OCI-M1 (cell line): ENCODE data around the gene INPP4B.
A peak's percentile ranks its signal among the peaks of the same experiment; 100 is the strongest.

ENCODE experiments used
- DNase-seq: peaks from one replicate; lab custom pipeline; 2025; lab: John Stamatoyannopoulos, UW

The INPP4B gene

GRCh38 chr4:142345924-142346323, 500.2 kb downstream of the INPP4B start:
- peak; percentile 32 for DNase-seq

DNA sequence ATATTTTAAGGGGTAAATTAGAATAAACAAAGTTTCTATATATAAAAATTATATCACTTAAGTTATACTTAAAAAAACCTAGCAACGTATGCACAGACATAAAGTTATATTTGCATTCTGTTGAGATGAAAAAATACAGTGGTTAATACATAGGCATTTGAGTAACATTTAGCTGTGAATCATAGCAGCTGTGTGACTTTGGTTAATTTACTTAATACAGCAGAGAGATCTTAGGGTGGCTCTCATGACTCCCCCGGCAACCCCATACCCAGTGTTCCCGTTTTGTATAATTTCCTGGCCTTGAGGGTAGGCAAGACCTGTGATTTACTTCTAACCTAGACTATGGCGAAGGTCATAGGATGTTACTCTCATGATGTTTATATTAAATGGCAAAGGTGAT, 504.8 kb downstream of the INPP4B start:
- DNase-seq, result no peak

- DNase-seq, result no peak
These were observed 507.0 kb downstream of the INPP4B start for GRCh38 chr4:142339053-142339452.

GRCh38 chr4:142336251-142336934, 509.7 kb downstream of the INPP4B start:
- no peak for DNase-seq

GRCh38 chr4:142334931-142335330, 511.2 kb downstream of the INPP4B start:
- no peak for DNase-seq

DNA sequence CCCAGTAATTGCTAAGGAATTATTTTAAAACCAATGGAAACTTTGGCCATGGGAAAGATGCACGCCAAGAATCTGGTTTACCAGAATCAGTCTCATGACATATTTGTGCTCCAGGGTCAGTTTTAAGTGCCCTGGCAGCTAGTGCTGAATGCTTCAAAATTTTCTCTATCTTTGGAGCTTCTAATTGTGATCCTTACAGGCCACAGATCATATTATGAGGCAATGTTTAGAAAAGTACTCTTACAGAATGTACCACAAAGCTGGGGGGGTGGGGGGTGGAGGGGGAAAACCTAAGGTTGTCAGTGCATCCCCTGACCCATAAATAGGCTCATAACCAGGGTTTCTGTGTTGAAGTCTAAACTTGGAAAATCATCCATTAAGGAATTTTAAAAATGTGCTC, 514.5 kb downstream of the INPP4B start:
- no peak for DNase-seq

- no peak for DNase-seq
These were observed 515.0 kb downstream of the INPP4B start for GRCh38 chr4:142331132-142331531.

- no peak for DNase-seq
These were observed 515.8 kb downstream of the INPP4B start for GRCh38 chr4:142330311-142330710.

- no peak for DNase-seq
These were observed 516.8 kb downstream of the INPP4B start for GRCh38 chr4:142329313-142329712.

- DNase-seq, result no peak
These were observed 519.9 kb downstream of the INPP4B start for GRCh38 chr4:142326181-142326580.

DNA sequence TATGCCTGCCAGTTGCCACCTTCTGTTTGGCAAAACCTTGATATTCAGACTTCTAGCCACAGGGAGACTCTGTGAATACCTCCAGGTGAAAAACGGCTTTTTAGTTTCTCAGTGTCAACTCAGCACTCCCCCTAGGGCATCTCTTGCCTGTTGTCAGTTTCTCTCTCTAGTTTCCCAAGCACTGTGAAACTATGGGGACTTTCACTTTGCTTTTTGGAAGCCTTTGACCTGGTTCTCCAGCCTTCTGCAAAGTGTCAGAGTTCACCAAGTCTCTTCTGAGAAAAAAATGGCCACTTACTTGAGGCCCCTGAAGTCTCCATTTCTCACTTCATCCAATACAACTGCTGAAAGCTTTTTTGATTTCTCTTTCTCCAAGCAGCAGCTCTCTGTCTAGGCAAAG, 521.5 kb downstream of the INPP4B start:
- no peak for DNase-seq

DNA sequence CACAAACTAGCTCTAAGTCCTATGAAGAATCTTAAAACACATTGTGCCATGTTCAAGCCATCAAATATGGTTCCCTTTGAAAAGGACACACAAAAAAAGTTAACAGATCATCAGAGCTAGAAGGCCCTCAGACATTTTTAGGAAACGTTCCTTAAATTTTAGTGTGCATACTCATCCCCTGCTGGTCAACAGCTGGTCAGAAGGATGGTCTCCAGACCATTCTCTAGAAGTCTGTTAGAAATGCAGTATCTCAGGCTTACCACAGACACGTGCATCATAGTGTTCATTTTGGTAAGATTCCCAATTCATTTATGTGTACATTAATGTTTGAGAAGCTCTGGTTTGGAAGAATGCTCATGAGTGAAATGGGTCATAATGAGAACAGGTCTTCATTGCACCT, 523.1 kb downstream of the INPP4B start:
- no peak for DNase-seq

DNA sequence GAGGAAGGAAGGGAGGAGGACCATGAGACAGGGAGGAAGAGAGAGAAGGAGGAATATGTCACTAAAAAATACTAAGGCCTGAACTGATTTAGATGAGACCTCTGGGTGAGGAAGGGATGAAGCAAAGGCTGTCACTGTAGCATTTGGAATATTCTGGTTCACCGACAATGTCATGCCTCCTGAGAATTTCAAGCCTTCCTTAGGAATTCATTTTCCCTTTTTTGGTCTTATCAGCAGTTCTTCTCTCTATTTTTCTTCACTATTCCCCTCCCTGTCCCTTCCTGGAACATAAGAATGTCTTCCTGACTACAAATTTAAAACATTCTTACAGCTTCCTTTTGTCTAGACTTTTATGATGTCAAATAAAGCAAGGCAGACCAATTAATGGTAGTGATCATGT, 527.8 kb downstream of the INPP4B start:
- DNase-seq, result no peak

DNA sequence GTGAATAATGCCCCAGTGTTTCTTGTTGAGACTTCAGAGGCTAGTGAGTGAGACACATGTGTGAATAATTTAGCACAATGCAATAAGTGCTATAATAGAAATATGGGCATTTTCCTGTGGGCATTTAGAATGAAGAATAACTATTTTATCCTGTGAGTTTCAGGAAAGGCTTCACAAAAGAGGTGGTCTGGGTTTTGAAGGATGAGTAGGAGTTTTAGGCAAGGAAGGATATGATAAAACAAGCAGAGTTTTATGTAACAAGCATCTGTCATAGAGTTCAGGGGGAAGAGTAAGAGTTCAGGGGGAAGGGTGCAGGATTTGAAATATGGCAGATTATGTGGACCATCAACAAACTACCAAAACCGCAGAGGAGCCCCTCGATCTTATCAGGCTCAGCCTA, 529.2 kb downstream of the INPP4B start:
- no peak for DNase-seq

- peak; percentile 25 for DNase-seq
These were observed 530.1 kb downstream of the INPP4B start for GRCh38 chr4:142316025-142316424.

- no peak for DNase-seq
These were observed 531.4 kb downstream of the INPP4B start for GRCh38 chr4:142314686-142315085.

DNA sequence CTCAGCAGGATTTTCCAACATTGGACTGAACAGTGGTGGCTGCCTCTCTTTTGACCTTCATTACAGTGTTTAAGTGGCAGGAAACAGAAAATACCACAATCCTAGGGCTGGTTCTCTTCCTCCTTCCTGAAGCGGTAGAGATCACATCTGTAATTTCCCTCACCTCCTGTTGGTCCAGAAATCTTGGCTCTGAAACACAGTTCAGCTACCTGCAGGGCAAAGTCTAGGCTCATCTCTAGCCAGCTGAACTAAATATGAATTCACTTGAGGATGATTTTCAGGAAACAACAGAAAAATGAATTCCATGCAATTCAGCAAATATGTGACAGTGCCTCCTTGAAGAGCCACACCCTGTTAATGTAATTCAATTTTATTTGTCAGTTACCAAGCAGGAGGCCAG, 531.9 kb downstream of the INPP4B start:
- no peak for DNase-seq

GRCh38 chr4:142312391-142312790, 533.7 kb downstream of the INPP4B start:
- DNase-seq, result no peak

GRCh38 chr4:142311916-142312315, 534.2 kb downstream of the INPP4B start:
- no peak for DNase-seq

DNA sequence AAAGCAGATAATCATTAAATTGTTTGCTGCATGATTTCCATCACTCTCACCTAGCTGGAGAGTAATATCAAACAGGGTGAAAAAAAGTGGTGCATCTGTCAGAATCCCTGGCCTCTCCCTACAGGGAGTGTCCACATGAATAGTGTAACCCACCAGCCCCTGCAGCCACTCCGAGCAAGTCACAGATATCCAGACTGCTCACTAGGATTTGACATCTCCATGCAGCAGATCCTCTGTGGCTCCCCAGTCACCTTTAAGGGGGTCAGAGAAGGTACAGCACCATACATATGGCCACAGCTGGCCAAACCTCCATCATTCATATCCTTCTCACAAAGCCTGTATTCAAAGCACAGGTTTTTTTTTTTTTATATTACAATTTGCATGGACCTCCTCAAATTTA, 536.3 kb downstream of the INPP4B start:
- DNase-seq, result no peak

DNA sequence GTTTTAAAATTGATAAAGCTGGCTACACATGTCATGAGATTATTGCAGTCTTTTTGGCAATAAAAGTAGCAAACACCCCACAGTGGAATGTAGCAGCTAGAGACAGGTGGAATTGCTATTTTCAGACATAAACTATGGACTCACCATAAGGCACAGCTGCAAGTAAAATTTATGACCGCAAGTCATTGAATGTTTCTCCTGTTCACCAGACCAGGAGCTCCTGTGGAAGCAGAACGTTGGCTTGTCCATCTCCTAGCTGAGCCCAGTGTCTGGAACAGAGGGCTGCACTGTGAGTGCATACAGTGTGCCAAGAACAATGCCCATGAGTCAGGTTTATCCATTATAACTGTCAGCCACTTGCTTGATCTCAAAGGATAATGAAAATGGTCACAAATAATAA, 538.2 kb downstream of the INPP4B start:
- DNase-seq, result no peak

GRCh38 chr4:142297313-142297712, 548.8 kb downstream of the INPP4B start:
- DNase-seq, result no peak

DNA sequence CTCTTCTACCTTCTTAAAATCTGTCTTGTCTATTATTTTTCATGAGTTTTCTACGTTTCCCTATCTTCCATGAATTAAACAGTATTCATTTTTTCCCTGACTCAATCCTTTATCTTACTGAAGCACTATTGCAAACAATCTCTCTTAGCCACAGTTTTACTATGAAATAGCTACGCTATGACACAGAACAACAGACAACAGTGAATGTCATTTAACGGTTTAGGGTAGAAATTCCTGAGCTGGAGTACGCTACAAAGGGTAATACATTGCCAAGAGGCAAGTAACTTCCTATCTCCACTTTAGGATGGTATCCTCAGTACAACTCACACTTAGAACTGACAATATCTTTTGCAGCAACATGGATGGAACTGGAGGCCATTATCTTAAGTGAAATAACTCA, 552.6 kb downstream of the INPP4B start:
- DNase-seq, result no peak

DNA sequence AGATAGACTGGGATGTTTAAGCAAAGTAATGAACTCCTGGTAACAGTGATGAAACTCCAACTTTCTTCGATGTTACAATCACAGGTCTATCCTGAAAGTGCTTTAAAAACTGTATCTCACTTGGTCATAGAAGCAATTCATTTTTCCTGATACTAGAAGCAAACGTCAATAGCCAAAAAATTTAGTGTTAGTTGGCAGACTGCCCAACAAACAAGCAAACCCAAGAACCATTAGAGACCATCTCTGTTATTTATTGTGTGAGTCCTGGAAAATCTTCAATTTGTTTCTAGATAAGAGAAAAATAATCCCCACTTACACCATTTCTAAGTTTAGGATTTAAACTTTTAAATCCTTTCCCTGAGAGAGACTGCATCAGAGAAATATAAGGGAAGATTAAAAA, 553.9 kb downstream of the INPP4B start:
- no peak for DNase-seq
